ENCODE data around the gene EBNA1BP2. TPM values are rescaled to one million over a fixed set of nuclear protein-coding genes. Genes with fewer than 3 reads are reported as not detected.

EBNA1BP2 gene
- total RNA-seq = 59.5 and 210 TPM in 2 replicates

GRCh38 chr1:43171876-43172526, at the start of gene EBNA1BP2, which contains the start of gene CFAP57:
Gene EBNA1BP2, minus strand, starts transcription at chr1:43172290. Its CDS starts 172 bp downstream, at chr1:43172118.
Gene CFAP57, plus strand, starts transcription at chr1:43172330. Its CDS starts 424 bp downstream, at chr1:43172754.

Other genes starting within 250 kb of the EBNA1BP2 start
- gene SLC2A1, start 213.4 kb downstream of the EBNA1BP2 start, total RNA-seq = 192 and 231 TPM in 2 replicates
- gene CFAP57, start within 50 bp of the EBNA1BP2 start, total RNA-seq = 0.19 and 0.28 TPM in 2 replicates
- under 0.01 TPM in 1 of 2 replicates, not detected in the other for gene TMEM125, start 97.7 kb upstream of the EBNA1BP2 start, total RNA-seq
- gene C1orf210, start 113.3 kb upstream of the EBNA1BP2 start, total RNA-seq = not detected in 2 replicates
- gene TIE1, start 128.7 kb upstream of the EBNA1BP2 start, total RNA-seq = 4.2 and 6.3 TPM in 2 replicates
- gene MPL, start 165.5 kb upstream of the EBNA1BP2 start, total RNA-seq = not detected in 2 replicates
- gene CDC20, start 186.7 kb upstream of the EBNA1BP2 start, total RNA-seq = 6.8 and 161 TPM in 2 replicates
- 30.2 and 69.6 TPM in 2 replicates for gene ELOVL1, start 195.7 kb upstream of the EBNA1BP2 start, total RNA-seq
- gene MED8, start 217.5 kb upstream of the EBNA1BP2 start, total RNA-seq = 57.2 and 92.4 TPM in 2 replicates
- gene SZT2, start 217.6 kb upstream of the EBNA1BP2 start, total RNA-seq = 19.9 and 20.6 TPM in 2 replicates

Data from regular cardiac myocyte (primary cell).